GM18517 (cell line): ENCODE results near the gene DGCR8.

Experiments used
- ATAC-seq: cut with Tn5 transposase; IDR thresholded peaks from one replicate; pipeline ENCODE4 v1.9.1; 2021; ENCODE audit warnings: mild to moderate bottlenecking, moderate library complexity; ENCODE audit not compliant: unreplicated experiment

DGCR8 gene

GRCh38 chr22:20052309-20053259, 27.5 kb upstream of the DGCR8 start:
- ATAC-seq, result no peak

GRCh38 chr22:20053407-20054033, 26.5 kb upstream of the DGCR8 start:
- ATAC-seq, result no peak

DNA sequence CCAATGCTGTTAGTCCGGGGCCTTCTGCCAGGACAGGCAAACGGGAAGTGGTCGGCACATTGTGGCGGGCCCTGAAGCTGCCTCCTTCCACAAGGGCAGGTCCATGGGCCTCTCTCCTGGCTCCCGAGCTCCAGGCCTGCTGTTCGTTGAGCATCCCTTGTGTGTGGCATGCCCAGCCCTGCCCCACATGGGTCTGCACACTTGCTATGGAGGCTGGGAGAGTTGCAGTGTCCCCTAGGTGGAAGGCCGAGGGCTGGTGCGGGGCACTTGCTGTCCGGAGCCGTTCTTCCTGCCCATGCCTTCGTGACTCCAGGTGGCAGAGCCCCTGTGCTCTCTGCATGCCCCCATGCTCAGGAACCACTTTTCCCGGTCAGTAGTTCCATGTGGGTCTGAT, 26.0 kb upstream of the DGCR8 start:
- ATAC-seq, result no peak

DNA sequence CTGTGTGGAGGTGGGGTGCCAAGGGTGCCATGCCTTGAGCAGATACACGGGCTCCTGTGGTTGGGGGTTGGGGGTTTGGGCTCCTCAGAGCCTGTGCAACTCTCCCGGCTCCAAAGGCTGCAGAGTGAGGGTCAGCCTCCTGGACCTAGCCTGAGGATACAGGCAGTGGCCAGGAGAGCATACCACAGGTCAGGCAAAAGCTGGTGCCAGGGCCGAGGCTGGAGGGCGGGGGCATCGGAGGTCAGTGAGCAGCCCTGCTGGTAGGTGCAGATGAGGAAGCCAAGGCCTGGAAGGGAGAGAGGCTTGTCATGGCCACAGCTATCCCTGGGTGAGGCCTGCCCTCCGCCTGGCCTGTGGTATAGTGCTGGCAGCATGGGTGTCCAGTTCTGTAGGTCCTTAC, 25.6 kb upstream of the DGCR8 start:
- ATAC-seq, result no peak

GRCh38 chr22:20055144-20055543, 24.9 kb upstream of the DGCR8 start:
- no peak for ATAC-seq

GRCh38 chr22:20055654-20056053, 24.4 kb upstream of the DGCR8 start:
- no peak for ATAC-seq

DNA sequence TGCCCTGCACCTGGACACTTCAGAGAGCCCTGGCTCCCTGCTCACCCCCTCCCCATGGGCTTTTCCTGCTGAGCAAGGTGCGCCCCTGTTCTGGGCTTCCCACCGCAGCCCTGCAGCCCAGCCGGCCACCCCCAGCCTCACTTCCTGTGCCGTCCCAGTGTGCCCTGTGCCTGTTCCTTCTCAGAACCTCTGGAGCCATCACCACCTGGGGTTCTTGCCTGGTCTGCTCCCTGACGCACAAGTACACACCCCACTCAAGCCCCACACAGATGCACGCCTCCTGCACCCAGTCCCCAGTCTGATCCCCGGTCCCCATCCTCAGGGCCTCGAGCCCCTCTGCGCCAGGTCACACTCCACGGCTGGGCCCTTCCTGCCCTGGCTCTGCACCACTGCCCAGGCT, 23.9 kb upstream of the DGCR8 start:
- no peak for ATAC-seq

GRCh38 chr22:20056696-20057386, 23.2 kb upstream of the DGCR8 start:
- no peak for ATAC-seq

DNA sequence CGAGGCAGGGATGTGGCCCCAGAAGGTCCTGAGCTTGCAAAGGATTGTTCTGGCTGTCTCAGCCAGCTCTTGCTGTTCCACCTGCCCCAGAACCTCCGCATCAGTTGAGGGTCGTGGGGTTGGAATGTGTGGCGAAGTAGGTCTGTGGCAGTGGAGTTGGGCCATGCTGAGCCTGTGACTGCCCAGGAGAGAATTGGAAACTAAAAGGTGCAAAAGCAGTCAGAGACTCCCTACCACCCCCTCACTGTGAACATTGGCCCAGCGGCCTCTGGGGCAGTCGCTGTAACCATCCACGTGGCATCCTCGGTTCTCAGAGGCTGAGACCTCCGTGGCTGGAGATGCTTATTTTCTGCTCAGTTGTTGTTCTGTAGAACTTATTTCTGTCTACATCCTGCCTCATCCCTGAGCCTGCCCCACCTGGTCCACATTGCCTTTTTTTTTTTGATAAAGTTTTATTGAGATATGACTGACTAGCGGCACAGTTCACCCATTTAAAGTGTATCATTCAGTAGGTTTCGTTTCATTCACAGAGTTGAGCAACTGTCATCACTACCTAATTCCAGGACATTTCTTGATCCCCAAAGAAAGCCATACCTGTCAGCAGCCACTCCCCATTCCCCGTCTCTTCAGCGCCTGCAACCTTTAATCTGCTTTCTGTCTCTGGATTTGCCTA, 22.3 kb upstream of the DGCR8 start:
- ATAC-seq, result no peak

DNA sequence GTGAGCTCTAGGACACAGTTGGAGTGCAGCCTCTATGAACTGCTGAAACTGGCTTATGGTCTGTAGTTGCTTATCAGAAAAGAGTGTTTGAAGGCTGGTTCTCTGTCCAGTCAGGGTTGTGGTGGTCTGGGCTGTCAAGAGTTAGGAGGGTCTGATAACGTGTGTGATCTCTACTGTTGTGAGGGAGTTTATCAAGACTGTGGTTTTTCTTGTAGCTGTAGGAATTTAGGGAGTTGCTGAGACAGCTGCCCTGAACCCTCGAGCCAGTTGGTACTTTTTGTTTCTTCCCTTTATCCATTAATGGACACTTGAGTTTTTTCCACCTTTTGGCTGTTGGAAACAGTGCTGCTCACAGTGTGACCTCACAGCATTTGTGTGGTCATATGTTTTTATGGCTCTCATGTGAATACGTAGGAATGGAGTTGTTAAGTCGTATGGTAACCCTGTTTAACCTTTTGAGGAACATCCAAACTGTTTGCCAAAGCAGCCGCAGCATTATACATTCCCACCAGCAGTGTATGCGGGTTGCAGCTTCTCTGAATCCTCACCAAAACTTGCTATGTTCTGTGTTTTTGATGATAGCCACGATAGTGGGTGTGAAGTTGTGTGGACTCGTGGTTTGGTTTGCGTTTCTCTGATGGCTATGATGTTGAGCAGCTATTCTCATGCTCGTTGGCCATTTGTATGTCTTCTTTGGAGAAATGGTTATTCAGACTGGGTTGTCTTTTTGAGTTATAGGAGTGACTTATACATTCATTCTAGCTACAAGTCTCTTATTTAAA, 20.9 kb upstream of the DGCR8 start:
- no peak for ATAC-seq

DNA sequence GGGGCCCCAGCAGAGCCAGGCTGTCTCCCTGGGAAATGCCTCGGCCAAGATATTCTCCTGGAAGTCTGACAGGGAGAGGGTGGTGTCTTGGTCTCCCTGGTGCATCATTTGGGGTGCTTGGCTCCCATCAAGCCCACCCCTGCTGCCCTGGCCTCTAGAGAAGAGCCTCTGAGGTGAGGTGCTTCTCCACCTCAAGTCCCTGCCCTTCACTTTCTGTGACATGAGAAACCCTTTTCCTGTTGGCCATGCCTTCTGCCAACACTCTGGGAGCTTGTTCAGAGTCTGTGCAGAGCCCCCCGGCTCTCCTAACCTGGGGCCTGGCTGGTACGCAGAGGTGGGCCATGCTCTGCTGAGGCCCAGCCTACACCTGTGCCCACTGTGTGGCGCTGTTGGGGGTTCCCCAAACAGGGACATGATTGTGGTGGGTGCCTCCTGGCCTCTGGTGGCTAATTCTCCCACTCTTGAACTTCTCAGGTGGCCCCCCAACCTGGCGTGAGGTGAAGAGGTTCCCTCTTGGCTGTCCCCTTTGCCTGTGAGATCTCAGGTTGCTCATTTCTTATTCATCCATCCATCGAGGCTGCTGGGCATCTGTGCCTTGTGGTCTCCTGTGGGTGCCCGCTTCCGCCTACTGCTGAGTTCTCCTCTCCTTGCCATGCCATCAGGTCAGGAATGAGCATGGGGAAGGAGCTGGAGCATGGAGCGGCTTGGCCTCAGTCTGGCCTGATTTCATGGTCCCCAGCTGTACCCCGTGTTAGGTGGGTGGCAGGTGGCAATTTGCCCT, 19.2 kb upstream of the DGCR8 start:
- ATAC-seq, result no peak

DNA sequence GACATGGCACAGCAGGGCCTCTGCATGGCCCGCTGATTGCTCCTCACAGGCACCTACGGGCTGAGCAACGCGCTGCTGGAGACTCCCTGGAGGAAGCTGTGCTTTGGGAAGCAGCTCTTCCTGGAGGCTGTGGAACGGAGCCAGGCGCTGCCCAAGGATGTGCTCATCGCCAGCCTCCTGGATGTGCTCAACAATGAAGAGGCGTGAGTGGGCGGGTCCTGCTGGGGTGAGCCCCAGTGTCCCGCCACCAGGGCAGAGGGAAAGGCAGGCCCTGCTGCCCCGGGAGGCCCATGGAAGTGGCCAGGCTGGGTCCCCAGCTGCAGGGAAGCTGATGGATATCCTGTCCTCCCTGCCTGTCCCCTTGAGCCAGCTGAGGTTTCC, 18.6 kb upstream of the DGCR8 start:
- ATAC-seq, result no peak

GRCh38 chr22:20062043-20062765, 17.8 kb upstream of the DGCR8 start:
- no peak for ATAC-seq

GRCh38 chr22:20062766-20063083, 17.3 kb upstream of the DGCR8 start:
- ATAC-seq, result no peak

- no peak for ATAC-seq
These were observed 16.5 kb upstream of the DGCR8 start for GRCh38 chr22:20063271-20064139.

GRCh38 chr22:20064140-20064480, 15.9 kb upstream of the DGCR8 start:
- no peak for ATAC-seq

- ATAC-seq, result no peak
These were observed 15.3 kb upstream of the DGCR8 start for GRCh38 chr22:20064545-20065262.
